Esophagus squamous epithelium (tissue), 5 donors: ENCODE data around the gene ATXN2L. TPM values are rescaled to one million over a fixed set of nuclear protein-coding genes. Genes with fewer than 3 reads are reported as not detected.

Source experiments
- DNase-seq: peaks from one replicate; lab custom pipeline; 2025; lab: John Stamatoyannopoulos, UW
- H3K27ac ChIP-seq, 4 donors: fragments of 200-600 bp; sonication (generic); one replicate each; pipeline ENCODE4 v1.5.1; 2016 to 2019; ENCODE audit warnings: mild to moderate bottlenecking in 1 of 4
- H3K27me3 ChIP-seq, 4 donors: fragments of 200-600 bp; sonication (generic); 1 replicate in 3 of 4; 2 replicates in 1 of 4; pipeline versions ENCODE4 v1.5.1 to v1.6.0; 2017 to 2021; ENCODE audit warnings: antibody characterized with exemption in 1 of 4
- H3K36me3 ChIP-seq, 3 donors: fragments of 200-600 bp; sonication (generic); one replicate each; pipeline ENCODE4 v1.5.1; 2016 to 2019
- H3K4me1 ChIP-seq, 3 donors: fragments of 200-600 bp; sonication (generic); one replicate each; pipeline ENCODE4 v1.5.1; 2017 to 2019
- H3K4me3 ChIP-seq, 4 donors: fragments of 200-600 bp; sonication (generic); 1 replicate in 3 of 4; 2 replicates in 1 of 4; pipeline ENCODE4 v1.5.1; 2016 to 2019; ENCODE audit warnings: mild to moderate bottlenecking in 2 of 4, moderate library complexity in 1 of 4
- H3K9me3 ChIP-seq, 3 donors: fragments of 200-600 bp; sonication (generic); one replicate each; pipeline ENCODE4 v1.5.1; 2016 to 2019
- CTCF ChIP-seq, 6 experiments: fragments of 450-650 bp in 4 of 6; fragments of 200-600 bp in 2 of 6; sonication (generic) in 2 of 6; IDR thresholded peaks; one replicate each; pipeline ENCODE4 v1.5.1; 2016 to 2019; ENCODE audit warnings: antibody characterized with exemption in 6 of 6, mild to moderate bottlenecking in 4 of 6, moderate library complexity in 4 of 6
- POLR2A ChIP-seq, 4 donors: fragments of 450-650 bp; IDR thresholded peaks; one replicate each; pipeline ENCODE4 v1.6.1; 2017; ENCODE audit warnings: antibody characterized with exemption in 4 of 4, mild to moderate bottlenecking in 4 of 4, moderate library complexity in 3 of 4
- WGBS, 2 donors: methylation state at CpG; one replicate each; pipeline ENCODE4 v1.1.5; 2018; 5-methylcytosine and 5-hydroxymethylcytosine counted together
- intact Hi-C: fragments of 100-400 bp; cut with DNase I; formaldehyde crosslinking; loops from one replicate; pipeline ENCODE4 v1.15.0; 2022
- total RNA-seq, 4 donors: library from RNA; depleted of rRNA; stranded (reverse); fragments of >200 nt; gene quantifications; one replicate each; pipeline ENCODE4 v1.1.0, GENCODE V29; 2016
- donor health status: DM: yes; HTN: yes; CAD: no.

Gene ATXN2L
- total RNA-seq, 4 donors from 2014 or later = 42.1 to 72.7 (median 67.1) TPM

GRCh38 chr16:28838558-28838918 lies 15.7 kb downstream of the ATXN2L start:
- H3K27me3 ChIP-seq = no peaks in the 10 kb centered on the region
- H3K36me3 ChIP-seq = peaks cover 31 to 87% (median 60%) of the 10 kb centered on the region in 3 donors
- intact Hi-C loops = no loop called here
- no peak overlapping the region for H3K4me3 ChIP-seq
- H3K4me1 ChIP-seq = no peaks in the 10 kb centered on the region
- TF ChIP-seq CTCF (IDR thresholded peaks at IDR 0.05) (no peak), POLR2A (IDR thresholded peaks at IDR 0.05) (no peak)
- 93 to 97% methylated on average over 1 of the region's 1 CpG for WGBS, 2 donors
- DNase-seq = no peak
- no peak overlapping the region for H3K27ac ChIP-seq
- no peaks in the 10 kb centered on the region for H3K9me3 ChIP-seq

GRCh38 chr16:28839004-28839639 lies 16.3 kb downstream of the ATXN2L start:
- DNase-seq = no peak
- Histone ChIP-seq H3K9me3 (no peaks in the 10 kb centered on the region), H3K27ac (peak overlapping the region in 1 of 4 donors; percentile 48), H3K4me1 (peaks cover 0 to 1% (median 0%) of the 10 kb centered on the region in 3 donors), H3K27me3 (no peaks in the 10 kb centered on the region), H3K4me3 (no peak overlapping the region), H3K36me3 (peaks cover 34 to 87% (median 61%) of the 10 kb centered on the region in 3 donors)
- intact Hi-C loops = no loop called here
- TF ChIP-seq POLR2A (IDR thresholded peaks at IDR 0.05) (no peak), CTCF (IDR thresholded peaks at IDR 0.05) (no peak)
- 88 to 95% methylated on average over 11 to 14 of the region's 14 CpGs for WGBS, 2 donors

GRCh38 chr16:28839899-28840298 lies 17.1 kb downstream of the ATXN2L start:
- TF ChIP-seq CTCF (IDR thresholded peaks at IDR 0.05) = no peak
- TF ChIP-seq POLR2A (IDR thresholded peaks at IDR 0.05) = no peak
- intact Hi-C loops = no loop called here
- WGBS, 2 donors = 14 to 25% methylated on average over 1 of the region's 1 CpG
- Histone ChIP-seq H3K4me3 (no peak overlapping the region), H3K36me3 (peaks cover 38 to 87% (median 61%) of the 10 kb centered on the region in 3 donors), H3K4me1 (peaks cover 3 to 9% (median 4%) of the 10 kb centered on the region in 3 donors), H3K27me3 (no peaks in the 10 kb centered on the region), H3K9me3 (no peaks in the 10 kb centered on the region), H3K27ac (peak overlapping the region in 1 of 4 donors; percentile 48)
- no peak for DNase-seq

- Histone ChIP-seq H3K36me3 (peaks cover 16 to 61% (median 34%) of the 10 kb centered on the region in 3 donors), H3K9me3 (no peaks in the 10 kb centered on the region), H3K4me1 (peaks cover 17 to 29% (median 20%) of the 10 kb centered on the region in 3 donors), H3K27ac (no peak overlapping the region), H3K27me3 (no peaks in the 10 kb centered on the region), H3K4me3 (no peak overlapping the region)
- intact Hi-C loops = loop anchor here (2.0 kb wide), 1 partner anchor 32 kb away; no protein-coding TSS in a partner anchor
- WGBS, 2 donors = 85 to 93% methylated on average over 5 to 6 of the region's 7 CpGs
- no peak for DNase-seq
- no peak for TF ChIP-seq CTCF (IDR thresholded peaks at IDR 0.05)
- no peak for TF ChIP-seq POLR2A (IDR thresholded peaks at IDR 0.05)
These were observed 19.9 kb downstream of the ATXN2L start for GRCh38 chr16:28842696-28843095.

- peaks cover 17 to 29% (median 20%) of the 10 kb centered on the region in 3 donors for H3K4me1 ChIP-seq
- 88 to 90% methylated on average over 5 to 7 of the region's 12 CpGs for WGBS, 2 donors
These were observed 21.0 kb downstream of the ATXN2L start for GRCh38 chr16:28843766-28844165.

More at GRCh38 chr16:28843766-28844165, 21.0 kb downstream of the ATXN2L start:
- Histone ChIP-seq H3K27ac (no peak overlapping the region), H3K9me3 (no peaks in the 10 kb centered on the region), H3K36me3 (peaks cover 16 to 50% (median 31%) of the 10 kb centered on the region in 3 donors), H3K4me3 (no peak overlapping the region), H3K27me3 (no peaks in the 10 kb centered on the region)
- DNase-seq = no peak
- intact Hi-C loops = loop anchor here (2.0 kb wide), 1 partner anchor 31 kb away; no protein-coding TSS in a partner anchor
- TF ChIP-seq POLR2A (IDR thresholded peaks at IDR 0.05) = no peak
- no peak for TF ChIP-seq CTCF (IDR thresholded peaks at IDR 0.05)
